NCI-H1436 (cell line): ENCODE results near the gene MYCN.
A peak's percentile ranks its signal among the peaks of the same experiment; 100 is the strongest.
"Not testable (repeated sequence)": the region's sequence is repeated elsewhere in the genome, so short reads cannot be mapped to it uniquely, and the experiment has no call there.

Experiments
- DNase-seq: peaks from one replicate; lab custom pipeline; 2025; lab: John Stamatoyannopoulos, UW

The MYCN gene

GRCh38 chr2:15939854-15940660, at the start of gene MYCN:
Gene MYCN (plus strand): TSS chr2:15940550. CDS start chr2:15942065, 1,515 bp downstream.
- peak; percentile 50 for DNase-seq

GRCh38 chr2:15890936-15891905, 49.1 kb upstream of the MYCN start:
- no peak for DNase-seq

- DNase-seq: no peak
These were observed 48.0 kb upstream of the MYCN start for GRCh38 chr2:15892151-15892880.

- no peak for DNase-seq
These were observed 47.3 kb upstream of the MYCN start for GRCh38 chr2:15893085-15893484.

- DNase-seq: no peak
These were observed 46.5 kb upstream of the MYCN start for GRCh38 chr2:15893689-15894480.

- no peak for DNase-seq
These were observed 45.7 kb upstream of the MYCN start for GRCh38 chr2:15894481-15895144.

- no peak for DNase-seq
These were observed 44.5 kb upstream of the MYCN start for GRCh38 chr2:15895615-15896469.

- DNase-seq: no peak
These were observed 43.5 kb upstream of the MYCN start for GRCh38 chr2:15896859-15897258.

GRCh38 chr2:15897431-15898098, 42.8 kb upstream of the MYCN start:
- DNase-seq: no peak

- no peak for DNase-seq
These were observed 41.1 kb upstream of the MYCN start for GRCh38 chr2:15899327-15899612.

GRCh38 chr2:15899751-15900493, 40.4 kb upstream of the MYCN start:
- no peak for DNase-seq

- no peak for DNase-seq
These were observed 39.1 kb upstream of the MYCN start for GRCh38 chr2:15901095-15901807.

GRCh38 chr2:15901808-15902130, 38.6 kb upstream of the MYCN start:
- DNase-seq: no peak

GRCh38 chr2:15903910-15904309, 36.4 kb upstream of the MYCN start:
- DNase-seq: not testable (repeated sequence)

- no peak for DNase-seq
These were observed 35.1 kb upstream of the MYCN start for GRCh38 chr2:15905267-15905645.

GRCh38 chr2:15905986-15906491, 34.3 kb upstream of the MYCN start:
- DNase-seq: no peak

GRCh38 chr2:15906778-15907177, 33.6 kb upstream of the MYCN start:
- DNase-seq: no peak
